ENCODE measurements around the gene PIGK.

PIGK gene

DNA sequence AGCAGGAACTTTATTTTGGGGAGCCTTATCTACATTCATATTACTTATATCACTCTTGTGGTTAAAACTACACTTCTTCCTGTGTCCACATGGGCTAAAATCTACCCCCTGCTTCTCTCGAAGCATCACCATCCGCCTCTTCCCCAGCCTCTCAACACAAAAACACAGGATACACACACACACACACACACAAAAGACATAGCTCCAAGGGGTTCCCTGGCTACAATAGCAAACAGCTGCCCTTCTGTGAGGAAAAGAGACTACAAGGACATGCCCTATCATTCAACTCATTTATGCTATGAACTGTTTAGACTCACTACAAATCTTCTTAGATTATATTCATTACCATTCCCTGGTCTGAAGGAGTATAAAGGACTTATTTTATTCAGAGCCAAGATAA lies 155.0 kb downstream of the PIGK start:
- Histone ChIP-seq H3K4me1 (ENCODE audit: control insufficient read depth, insufficient read depth, low read length, unreplicated experiment) (no peaks in the 10 kb centered on the region), H2AFZ (ENCODE audit: low read length, unreplicated experiment) (no peak overlapping the region), H3K79me2 (ENCODE audit: control insufficient read depth, insufficient read depth, low read length, unreplicated experiment) (no peaks in the 10 kb centered on the region), H3K27ac (ENCODE audit: low read depth, low read length) (no peak overlapping the region), H3K36me3 (ENCODE audit: insufficient read depth, low read length) (no peaks in the 10 kb centered on the region), H3K27me3 (ENCODE audit: insufficient read depth, low read length) (peaks cover 8% of the 10 kb centered on the region; the same call in 1 of the 2 replicates), H3K4me3 (ENCODE audit: low read depth, low read length) (no peak overlapping the region)

DNA sequence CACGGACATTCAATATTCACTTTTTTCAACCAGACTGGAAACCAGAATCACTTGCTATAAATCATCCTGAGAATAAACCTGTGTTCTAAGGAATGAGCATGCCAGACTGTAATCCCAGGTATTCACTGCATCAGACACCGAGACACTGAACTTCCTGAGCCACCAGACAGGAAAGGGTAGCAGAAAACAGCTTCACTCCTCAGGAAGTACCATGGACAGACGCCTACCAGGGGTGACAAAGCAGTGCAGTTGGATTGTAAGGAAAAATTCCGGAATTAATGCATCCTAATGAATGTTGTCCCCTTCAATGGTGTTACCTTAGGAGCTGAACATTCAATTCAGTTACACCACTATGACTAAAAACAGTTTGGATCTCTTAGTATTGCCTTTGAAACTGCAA lies 156.1 kb downstream of the PIGK start:
- H3K4me1 ChIP-seq (ENCODE audit: control insufficient read depth, insufficient read depth, low read length, unreplicated experiment): no peaks in the 10 kb centered on the region
- no peak overlapping the region for H3K27ac ChIP-seq (ENCODE audit: low read depth, low read length)
- peaks cover 11% of the 10 kb centered on the region; the same call in 1 of the 2 replicates for H3K27me3 ChIP-seq (ENCODE audit: insufficient read depth, low read length)
- H3K79me2 ChIP-seq (ENCODE audit: control insufficient read depth, insufficient read depth, low read length, unreplicated experiment): no peaks in the 10 kb centered on the region
- no peak overlapping the region for H2AFZ ChIP-seq (ENCODE audit: low read length, unreplicated experiment)
- H3K4me3 ChIP-seq (ENCODE audit: low read depth, low read length): no peak overlapping the region
- no peaks in the 10 kb centered on the region for H3K36me3 ChIP-seq (ENCODE audit: insufficient read depth, low read length)

DNA sequence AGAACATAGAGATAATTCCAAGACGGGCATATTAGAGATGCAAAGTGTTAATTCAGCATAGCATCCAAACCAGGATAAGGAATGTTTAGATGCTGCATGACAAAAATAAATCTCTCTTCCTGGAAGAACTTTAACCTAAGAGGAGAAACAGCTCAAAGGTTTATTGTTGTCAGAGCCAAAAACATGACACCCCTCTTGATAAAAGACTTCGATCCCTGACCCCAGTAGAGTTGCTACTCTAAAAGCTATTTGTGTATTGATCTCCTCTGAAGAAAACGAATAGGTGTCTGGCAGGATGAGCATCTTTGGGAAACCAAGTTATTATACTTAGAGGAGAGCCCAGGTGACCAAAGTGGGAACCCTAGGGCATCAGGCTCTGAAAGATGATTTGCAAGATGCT lies 158.1 kb downstream of the PIGK start:
- no peaks in the 10 kb centered on the region for H3K4me1 ChIP-seq (ENCODE audit: control insufficient read depth, insufficient read depth, low read length, unreplicated experiment)

DNA sequence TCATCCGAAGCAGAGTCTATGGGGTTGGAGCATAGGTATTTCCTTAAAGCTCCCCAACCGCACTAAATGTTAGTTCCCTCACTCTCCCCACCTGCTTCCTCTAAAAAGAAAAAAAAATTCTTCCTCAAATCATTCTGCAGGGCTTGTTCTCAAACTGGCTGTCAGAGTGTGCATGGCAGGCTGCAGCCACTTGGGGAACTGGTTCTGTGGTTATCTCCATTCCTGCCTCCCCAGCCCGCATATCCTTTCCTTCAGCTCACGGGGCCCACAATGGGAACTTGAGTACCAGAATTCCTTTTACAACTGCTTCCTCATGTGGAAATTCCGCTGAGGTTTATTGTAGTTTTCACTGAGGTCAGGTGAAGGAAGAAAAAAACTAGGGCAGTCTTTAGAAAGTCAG lies 159.2 kb downstream of the PIGK start:
- no peaks in the 10 kb centered on the region for H3K4me1 ChIP-seq (ENCODE audit: control insufficient read depth, insufficient read depth, low read length, unreplicated experiment)
- peaks cover 18% of the 10 kb centered on the region for H3K27me3 ChIP-seq (ENCODE audit: insufficient read depth, low read length)
- H3K36me3 ChIP-seq (ENCODE audit: insufficient read depth, low read length): no peaks in the 10 kb centered on the region
- H3K79me2 ChIP-seq (ENCODE audit: control insufficient read depth, insufficient read depth, low read length, unreplicated experiment): no peaks in the 10 kb centered on the region
- no peak overlapping the region for H3K27ac ChIP-seq (ENCODE audit: low read depth, low read length)
- no peak overlapping the region for H2AFZ ChIP-seq (ENCODE audit: low read length, unreplicated experiment)
- H3K4me3 ChIP-seq (ENCODE audit: low read depth, low read length): no peak overlapping the region

More for the DNA sequence above, 158.1 kb downstream of the PIGK start:
- peaks cover 18% of the 10 kb centered on the region for H3K27me3 ChIP-seq (ENCODE audit: insufficient read depth, low read length)
- no peaks in the 10 kb centered on the region for H3K79me2 ChIP-seq (ENCODE audit: control insufficient read depth, insufficient read depth, low read length, unreplicated experiment)
- no peaks in the 10 kb centered on the region for H3K36me3 ChIP-seq (ENCODE audit: insufficient read depth, low read length)
- H3K4me3 ChIP-seq (ENCODE audit: low read depth, low read length): no peak overlapping the region
- H2AFZ ChIP-seq (ENCODE audit: low read length, unreplicated experiment): no peak overlapping the region
- H3K27ac ChIP-seq (ENCODE audit: low read depth, low read length): no peak overlapping the region

DNA sequence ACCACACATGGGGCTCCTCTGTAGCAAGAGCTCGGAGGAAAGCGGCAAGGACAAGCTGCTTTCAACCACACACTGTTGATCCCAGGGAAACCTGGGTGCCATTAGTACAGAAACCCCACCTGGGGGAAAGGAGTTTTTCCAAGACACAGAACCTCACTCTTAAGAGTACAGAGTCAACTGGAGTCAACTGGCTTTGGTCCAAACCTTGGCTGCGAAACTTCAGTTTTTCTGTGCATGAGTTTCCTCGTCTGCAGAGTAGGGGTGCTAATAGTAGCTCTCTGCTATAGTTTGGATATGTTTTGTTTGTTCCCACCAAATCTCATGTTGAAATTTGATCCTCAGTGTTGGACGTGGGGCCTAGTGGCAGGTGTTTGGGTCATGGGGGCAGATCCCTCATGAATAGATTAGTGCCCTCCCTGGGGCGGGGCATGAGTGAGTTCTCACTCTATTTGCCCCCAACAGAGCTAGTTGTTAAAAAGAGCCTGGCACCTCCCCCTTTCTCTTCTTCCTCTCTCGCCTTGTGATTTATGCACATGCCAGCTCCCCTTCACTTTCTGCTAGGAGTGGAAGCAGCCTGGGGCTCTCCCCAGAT lies 161.1 kb downstream of the PIGK start:
- no peak overlapping the region for H3K4me3 ChIP-seq (ENCODE audit: low read depth, low read length)
- H3K27me3 ChIP-seq (ENCODE audit: insufficient read depth, low read length): peaks cover 14% of the 10 kb centered on the region
- H2AFZ ChIP-seq (ENCODE audit: low read length, unreplicated experiment): no peak overlapping the region
- no peaks in the 10 kb centered on the region for H3K36me3 ChIP-seq (ENCODE audit: insufficient read depth, low read length)
- no peaks in the 10 kb centered on the region for H3K79me2 ChIP-seq (ENCODE audit: control insufficient read depth, insufficient read depth, low read length, unreplicated experiment)
- H3K27ac ChIP-seq (ENCODE audit: low read depth, low read length): no peak overlapping the region
- H3K4me1 ChIP-seq (ENCODE audit: control insufficient read depth, insufficient read depth, low read length, unreplicated experiment): no peaks in the 10 kb centered on the region

DNA sequence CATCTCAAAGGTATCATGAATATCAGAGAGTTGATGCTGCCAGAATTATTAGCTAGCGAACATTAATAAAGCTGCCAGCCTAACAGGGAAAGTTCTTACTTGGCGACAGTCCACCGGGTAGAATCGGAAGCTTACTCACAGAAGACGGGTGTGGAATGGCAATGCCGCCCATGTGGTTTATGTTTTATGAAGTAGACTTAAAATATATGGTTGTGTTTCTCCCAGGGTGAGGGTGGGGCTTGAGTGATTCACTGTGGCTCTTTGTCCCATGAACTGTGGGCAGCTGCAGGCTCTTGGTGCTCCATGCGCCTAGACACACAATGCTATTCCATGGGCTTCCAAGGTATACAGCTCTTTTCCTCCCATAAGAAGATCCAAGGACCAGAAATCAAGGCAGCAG lies 162.7 kb downstream of the PIGK start:
- H3K79me2 ChIP-seq (ENCODE audit: control insufficient read depth, insufficient read depth, low read length, unreplicated experiment): no peaks in the 10 kb centered on the region
- no peak overlapping the region for H2AFZ ChIP-seq (ENCODE audit: low read length, unreplicated experiment)
- no peak overlapping the region for H3K4me3 ChIP-seq (ENCODE audit: low read depth, low read length)

DNA sequence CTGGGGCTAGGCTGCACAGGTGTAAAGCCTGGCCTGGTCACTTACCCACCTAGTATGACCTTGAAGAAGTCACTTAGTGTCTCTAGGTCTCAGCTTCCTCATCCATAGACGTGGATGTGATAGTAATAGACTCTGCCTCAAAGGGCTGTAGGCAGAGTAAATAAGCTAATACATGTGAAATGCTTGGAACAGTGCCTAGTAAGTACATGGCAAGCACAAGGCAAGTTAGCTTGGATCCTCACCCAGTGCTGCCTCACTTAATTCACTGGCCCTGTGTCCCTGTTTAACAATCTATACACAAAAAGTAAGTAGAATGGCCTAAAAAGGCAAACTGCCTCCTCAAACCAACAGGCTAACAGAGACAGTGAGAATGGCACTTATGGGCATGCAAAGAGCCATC lies 167.8 kb downstream of the PIGK start:
- Histone ChIP-seq H3K27me3 (ENCODE audit: insufficient read depth, low read length) (no peaks in the 10 kb centered on the region), H3K36me3 (ENCODE audit: insufficient read depth, low read length) (no peaks in the 10 kb centered on the region), H3K4me1 (ENCODE audit: control insufficient read depth, insufficient read depth, low read length, unreplicated experiment) (no peaks in the 10 kb centered on the region), H3K4me3 (ENCODE audit: low read depth, low read length) (no peak overlapping the region), H2AFZ (ENCODE audit: low read length, unreplicated experiment) (no peak overlapping the region), H3K27ac (ENCODE audit: low read depth, low read length) (no peak overlapping the region), H3K79me2 (ENCODE audit: control insufficient read depth, insufficient read depth, low read length, unreplicated experiment) (no peaks in the 10 kb centered on the region)

More for the DNA sequence above, 162.7 kb downstream of the PIGK start:
- Histone ChIP-seq H3K27ac (ENCODE audit: low read depth, low read length) (no peak overlapping the region), H3K4me1 (ENCODE audit: control insufficient read depth, insufficient read depth, low read length, unreplicated experiment) (no peaks in the 10 kb centered on the region), H3K36me3 (ENCODE audit: insufficient read depth, low read length) (no peaks in the 10 kb centered on the region), H3K27me3 (ENCODE audit: insufficient read depth, low read length) (peaks cover 14% of the 10 kb centered on the region)

DNA sequence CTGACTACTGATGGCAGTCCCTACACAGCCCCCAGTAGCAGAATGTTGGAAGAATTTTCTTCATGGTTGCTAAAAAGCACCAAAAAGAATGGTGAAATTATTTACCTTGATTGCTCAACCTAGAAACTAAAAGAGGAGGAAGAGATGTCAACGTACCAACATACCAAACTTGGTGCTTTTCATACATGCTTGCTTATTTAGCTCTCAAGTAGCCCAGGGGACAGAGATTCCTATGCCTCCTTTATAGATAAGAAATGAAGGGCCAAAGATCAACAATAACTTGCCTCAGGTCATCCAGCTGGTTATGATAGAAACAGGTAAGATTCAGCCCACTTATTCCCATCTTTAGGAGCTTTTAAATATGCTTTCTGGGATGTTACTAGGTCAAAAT lies 170.6 kb downstream of the PIGK start:
- Histone ChIP-seq H3K27ac (ENCODE audit: low read depth, low read length) (no peak overlapping the region), H3K36me3 (ENCODE audit: insufficient read depth, low read length) (no peaks in the 10 kb centered on the region), H3K4me3 (ENCODE audit: low read depth, low read length) (no peak overlapping the region), H3K4me1 (ENCODE audit: control insufficient read depth, insufficient read depth, low read length, unreplicated experiment) (no peaks in the 10 kb centered on the region), H3K27me3 (ENCODE audit: insufficient read depth, low read length) (no peaks in the 10 kb centered on the region), H2AFZ (ENCODE audit: low read length, unreplicated experiment) (no peak overlapping the region), H3K79me2 (ENCODE audit: control insufficient read depth, insufficient read depth, low read length, unreplicated experiment) (no peaks in the 10 kb centered on the region)

DNA sequence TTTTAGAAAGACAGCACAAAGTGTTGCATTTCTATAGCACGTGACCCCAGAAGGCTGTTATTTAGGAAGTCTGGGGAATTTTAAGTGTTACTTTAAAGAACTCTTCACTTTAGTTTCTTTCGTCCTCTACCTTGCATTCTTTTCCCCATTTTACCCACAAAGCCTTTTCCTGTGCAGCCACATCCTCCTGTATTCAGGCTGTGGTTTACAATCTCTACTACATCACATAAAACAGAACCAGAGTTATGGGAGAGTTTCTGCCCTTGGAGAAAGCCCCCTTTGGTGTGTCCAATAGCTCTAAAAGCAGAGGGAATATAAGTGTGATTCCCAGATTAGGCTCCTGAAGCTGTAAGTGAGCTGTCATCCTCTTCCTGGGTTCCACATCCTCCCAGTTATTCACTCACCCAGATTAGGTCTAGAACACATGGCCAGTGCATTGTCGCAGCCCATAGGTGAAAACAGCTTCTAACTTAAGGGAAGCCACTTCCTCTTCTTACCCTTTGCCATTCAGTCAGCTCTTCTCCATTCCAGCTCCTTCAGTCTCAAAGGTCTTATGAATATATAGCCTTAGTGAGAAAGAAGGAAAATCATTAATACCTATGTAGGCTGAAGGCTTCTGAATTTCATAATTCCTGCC lies 171.1 kb downstream of the PIGK start:
- Histone ChIP-seq H2AFZ (ENCODE audit: low read length, unreplicated experiment) (no peak overlapping the region), H3K36me3 (ENCODE audit: insufficient read depth, low read length) (no peaks in the 10 kb centered on the region), H3K4me3 (ENCODE audit: low read depth, low read length) (no peak overlapping the region), H3K4me1 (ENCODE audit: control insufficient read depth, insufficient read depth, low read length, unreplicated experiment) (no peaks in the 10 kb centered on the region), H3K27ac (ENCODE audit: low read depth, low read length) (no peak overlapping the region), H3K27me3 (ENCODE audit: insufficient read depth, low read length) (no peaks in the 10 kb centered on the region), H3K79me2 (ENCODE audit: control insufficient read depth, insufficient read depth, low read length, unreplicated experiment) (no peaks in the 10 kb centered on the region)

DNA sequence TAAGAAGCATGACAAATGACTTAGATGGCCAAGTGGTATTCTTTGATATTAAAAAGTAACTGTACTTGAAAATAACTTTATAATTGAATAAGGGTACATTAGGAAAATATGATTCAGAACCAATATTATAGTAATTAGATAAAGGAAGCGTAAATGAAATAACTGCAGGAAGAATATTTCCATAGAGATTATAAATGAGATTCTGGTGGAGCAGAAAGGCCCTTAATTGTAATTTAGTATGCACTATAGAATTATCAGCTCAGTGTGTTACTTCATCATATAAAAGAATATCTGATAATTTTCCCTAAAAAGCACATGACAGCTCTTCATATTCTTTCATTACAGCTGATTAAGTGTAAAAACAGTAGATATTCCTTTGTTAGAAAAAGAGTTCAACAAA lies 171.7 kb downstream of the PIGK start:
- H3K27me3 ChIP-seq (ENCODE audit: insufficient read depth, low read length): no peaks in the 10 kb centered on the region
- H3K4me1 ChIP-seq (ENCODE audit: control insufficient read depth, insufficient read depth, low read length, unreplicated experiment): no peaks in the 10 kb centered on the region
- no peak overlapping the region for H3K4me3 ChIP-seq (ENCODE audit: low read depth, low read length)
- H3K27ac ChIP-seq (ENCODE audit: low read depth, low read length): no peak overlapping the region
- no peak overlapping the region for H2AFZ ChIP-seq (ENCODE audit: low read length, unreplicated experiment)
- no peaks in the 10 kb centered on the region for H3K36me3 ChIP-seq (ENCODE audit: insufficient read depth, low read length)
- H3K79me2 ChIP-seq (ENCODE audit: control insufficient read depth, insufficient read depth, low read length, unreplicated experiment): no peaks in the 10 kb centered on the region

DNA sequence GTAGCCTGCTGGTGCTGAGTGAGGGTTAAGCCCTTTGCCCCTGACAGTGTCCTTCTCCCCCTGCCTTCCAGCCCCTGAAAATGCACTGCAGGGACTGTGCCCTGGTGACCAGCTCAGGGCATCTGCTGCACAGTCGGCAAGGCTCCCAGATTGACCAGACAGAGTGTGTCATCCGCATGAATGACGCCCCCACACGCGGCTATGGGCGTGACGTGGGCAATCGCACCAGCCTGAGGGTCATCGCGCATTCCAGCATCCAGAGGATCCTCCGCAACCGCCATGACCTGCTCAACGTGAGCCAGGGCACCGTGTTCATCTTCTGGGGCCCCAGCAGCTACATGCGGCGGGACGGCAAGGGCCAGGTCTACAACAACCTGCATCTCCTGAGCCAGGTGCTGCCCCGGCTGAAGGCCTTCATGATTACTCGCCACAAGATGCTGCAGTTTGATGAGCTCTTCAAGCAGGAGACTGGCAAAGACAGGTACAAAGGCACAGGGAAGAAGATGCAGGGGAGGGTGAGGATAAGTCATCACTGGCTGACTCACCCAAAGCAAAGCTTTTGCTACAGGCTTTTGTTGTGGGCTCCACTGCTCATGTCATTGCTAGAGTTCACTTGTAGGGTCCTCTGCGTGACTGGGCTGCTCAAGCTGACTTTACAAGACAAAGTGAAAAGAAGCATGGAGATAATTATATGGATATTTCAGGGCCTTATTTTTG lies 174.9 kb downstream of the PIGK start:
- H3K4me3 ChIP-seq (ENCODE audit: low read depth, low read length): no peak overlapping the region
- H3K36me3 ChIP-seq (ENCODE audit: insufficient read depth, low read length): no peaks in the 10 kb centered on the region
- H3K79me2 ChIP-seq (ENCODE audit: control insufficient read depth, insufficient read depth, low read length, unreplicated experiment): no peaks in the 10 kb centered on the region
- H3K4me1 ChIP-seq (ENCODE audit: control insufficient read depth, insufficient read depth, low read length, unreplicated experiment): peaks cover 9% of the 10 kb centered on the region
- H2AFZ ChIP-seq (ENCODE audit: low read length, unreplicated experiment): no peak overlapping the region
- H3K27me3 ChIP-seq (ENCODE audit: insufficient read depth, low read length): no peaks in the 10 kb centered on the region
- no peak overlapping the region for H3K27ac ChIP-seq (ENCODE audit: low read depth, low read length)

All from ACC112 (cell line).